Breast epithelium (tissue), 4 donors: ENCODE results near the gene CEBPB. TPM values are rescaled to one million over a fixed set of nuclear protein-coding genes. Genes with fewer than 3 reads are reported as not detected.
"Not testable (repeated sequence)": the region's sequence is repeated elsewhere in the genome, so short reads cannot be mapped to it uniquely, and the experiment has no call there.

Experiments used
- DNase-seq, 2 donors: peaks; one replicate each; pipeline ENCODE4 v3.0.0-alpha.2; 2019; ENCODE audit warnings: low spot score in 2 of 2
- H3K27ac ChIP-seq, 2 donors: fragments of 200-600 bp; sonication (generic) in 1 of 2; one replicate each; pipeline ENCODE4 v1.5.1; 2016 to 2019; ENCODE audit warnings: mild to moderate bottlenecking in 1 of 2
- H3K27me3 ChIP-seq, 2 donors: fragments of 200-600 bp; sonication (generic) in 1 of 2; one replicate each; pipeline versions ENCODE4 v1.5.1 to v1.6.0; 2017 to 2019; ENCODE audit warnings: control low read depth in 1 of 2, mild to moderate bottlenecking in 1 of 2
- H3K36me3 ChIP-seq: fragments of 200-600 bp; one replicate; pipeline ENCODE4 v1.5.1; 2019
- H3K4me1 ChIP-seq, 2 donors: fragments of 200-600 bp; sonication (generic); one replicate each; pipeline ENCODE4 v1.5.1; 2016 to 2019; ENCODE audit warnings: control low read depth in 1 of 2
- H3K4me3 ChIP-seq, 3 donors: fragments of 200-600 bp; sonication (generic); 1 replicate in 2 of 3; 2 replicates in 1 of 3; pipeline ENCODE4 v1.5.1; 2016 to 2019; ENCODE audit warnings: mild to moderate bottlenecking in 3 of 3, moderate library complexity in 2 of 3
- H3K9me3 ChIP-seq, 2 donors: fragments of 200-600 bp; sonication (generic) in 1 of 2; one replicate each; pipeline ENCODE4 v1.5.1; 2016 to 2019; ENCODE audit warnings: control low read depth in 1 of 2
- CTCF ChIP-seq, 3 donors: fragments of 450-650 bp; IDR thresholded peaks; one replicate each; pipeline ENCODE4 v1.5.1; 2016 to 2017; ENCODE audit warnings: antibody characterized with exemption in 3 of 3, mild to moderate bottlenecking in 3 of 3, moderate library complexity in 3 of 3
- POLR2A ChIP-seq: fragments of 450-650 bp; IDR thresholded peaks from one replicate; pipeline ENCODE4 v1.6.1; 2016; ENCODE audit warnings: antibody characterized with exemption, mild to moderate bottlenecking, moderate library complexity
- POLR2AphosphoS5 ChIP-seq, 3 donors: sonication (generic); formaldehyde crosslinking; IDR thresholded peaks; one replicate each; pipeline ENCODE4 v1.6.1; 2017; ENCODE audit warnings: antibody characterized with exemption in 3 of 3
- intact Hi-C: fragments of 100-400 bp; cut with DNase I; formaldehyde crosslinking; loops from one replicate; pipeline ENCODE4 v1.15.1; 2023; ENCODE audit warnings: low total_unique reads
- total RNA-seq, 3 donors: library from RNA; depleted of rRNA; stranded (reverse); fragments of >200 nt; gene quantifications; one replicate each; pipeline ENCODE4 v1.1.0, GENCODE V29; 2016

CEBPB gene
- total RNA-seq, 3 donors from 2014 or later, result 137 to 177 (median 149) TPM

- TF ChIP-seq POLR2A (no peak), POLR2AphosphoS5 (IDR thresholded peaks at IDR 0.05) (no peak), CTCF (IDR thresholded peaks at IDR 0.05) (no peak)
- H3K9me3 ChIP-seq, result peaks cover 0 to 3% of the 10 kb centered on the region in 2 donors
- no peaks in the 10 kb centered on the region for H3K4me1 ChIP-seq
- H3K36me3 ChIP-seq, result no peaks in the 10 kb centered on the region
- H3K27ac ChIP-seq, result no peak overlapping the region
- H3K27me3 ChIP-seq, result no peaks in the 10 kb centered on the region
- no peak for DNase-seq
- H3K4me3 ChIP-seq, result no peak overlapping the region
- intact Hi-C loops, result no loop called here
Measured at GRCh38 chr20:50202677-50203076, 12.0 kb downstream of the CEBPB start.

- H3K36me3 ChIP-seq, result no peaks in the 10 kb centered on the region
- no peaks in the 10 kb centered on the region for H3K27me3 ChIP-seq
- intact Hi-C loops, result no loop called here
Measured at GRCh38 chr20:50203951-50204937, 13.6 kb downstream of the CEBPB start.

GRCh38 chr20:50207026-50207425, 16.4 kb downstream of the CEBPB start:
- TF ChIP-seq POLR2A (no peak), CTCF (IDR thresholded peaks at IDR 0.05) (no peak), POLR2AphosphoS5 (IDR thresholded peaks at IDR 0.05) (no peak)
- H3K4me3 ChIP-seq, result no peak overlapping the region
- intact Hi-C loops, result no loop called here
- H3K9me3 ChIP-seq, result peaks cover 0 to 3% of the 10 kb centered on the region in 2 donors
- no peaks in the 10 kb centered on the region for H3K4me1 ChIP-seq
- H3K27me3 ChIP-seq, result no peaks in the 10 kb centered on the region
- DNase-seq, result no peak
- H3K36me3 ChIP-seq, result no peaks in the 10 kb centered on the region
- no peak overlapping the region for H3K27ac ChIP-seq

More at GRCh38 chr20:50203951-50204937, 13.6 kb downstream of the CEBPB start:
- no peak for TF ChIP-seq CTCF (IDR thresholded peaks at IDR 0.05)
- no peak for TF ChIP-seq POLR2A
- no peak for TF ChIP-seq POLR2AphosphoS5 (IDR thresholded peaks at IDR 0.05)
- no peak for DNase-seq
- no peaks in the 10 kb centered on the region for H3K4me1 ChIP-seq
- H3K27ac ChIP-seq, result no peak overlapping the region
- H3K4me3 ChIP-seq, result no peak overlapping the region
- peaks cover 0 to 3% of the 10 kb centered on the region in 2 donors for H3K9me3 ChIP-seq

GRCh38 chr20:50208085-50208491, 17.5 kb downstream of the CEBPB start:
- Histone ChIP-seq H3K36me3 (no peaks in the 10 kb centered on the region), H3K9me3 (peaks cover 0 to 1% of the 10 kb centered on the region in 2 donors), H3K27ac (no peak overlapping the region), H3K4me3 (no peak overlapping the region), H3K4me1 (no peaks in the 10 kb centered on the region), H3K27me3 (no peaks in the 10 kb centered on the region)
- DNase-seq, result no peak
- no peak for TF ChIP-seq POLR2AphosphoS5 (IDR thresholded peaks at IDR 0.05)
- TF ChIP-seq CTCF (IDR thresholded peaks at IDR 0.05), result no peak
- TF ChIP-seq POLR2A, result no peak
- intact Hi-C loops, result no loop called here

GRCh38 chr20:50208815-50209214, 18.2 kb downstream of the CEBPB start:
- H3K36me3 ChIP-seq, H3K27me3 ChIP-seq, DNase-seq, H3K4me1 ChIP-seq, H3K27ac ChIP-seq, H3K9me3 ChIP-seq, H3K4me3 ChIP-seq, intact Hi-C loops: not testable (repeated sequence)
